ENCODE results near the gene CHGA.

DNA sequence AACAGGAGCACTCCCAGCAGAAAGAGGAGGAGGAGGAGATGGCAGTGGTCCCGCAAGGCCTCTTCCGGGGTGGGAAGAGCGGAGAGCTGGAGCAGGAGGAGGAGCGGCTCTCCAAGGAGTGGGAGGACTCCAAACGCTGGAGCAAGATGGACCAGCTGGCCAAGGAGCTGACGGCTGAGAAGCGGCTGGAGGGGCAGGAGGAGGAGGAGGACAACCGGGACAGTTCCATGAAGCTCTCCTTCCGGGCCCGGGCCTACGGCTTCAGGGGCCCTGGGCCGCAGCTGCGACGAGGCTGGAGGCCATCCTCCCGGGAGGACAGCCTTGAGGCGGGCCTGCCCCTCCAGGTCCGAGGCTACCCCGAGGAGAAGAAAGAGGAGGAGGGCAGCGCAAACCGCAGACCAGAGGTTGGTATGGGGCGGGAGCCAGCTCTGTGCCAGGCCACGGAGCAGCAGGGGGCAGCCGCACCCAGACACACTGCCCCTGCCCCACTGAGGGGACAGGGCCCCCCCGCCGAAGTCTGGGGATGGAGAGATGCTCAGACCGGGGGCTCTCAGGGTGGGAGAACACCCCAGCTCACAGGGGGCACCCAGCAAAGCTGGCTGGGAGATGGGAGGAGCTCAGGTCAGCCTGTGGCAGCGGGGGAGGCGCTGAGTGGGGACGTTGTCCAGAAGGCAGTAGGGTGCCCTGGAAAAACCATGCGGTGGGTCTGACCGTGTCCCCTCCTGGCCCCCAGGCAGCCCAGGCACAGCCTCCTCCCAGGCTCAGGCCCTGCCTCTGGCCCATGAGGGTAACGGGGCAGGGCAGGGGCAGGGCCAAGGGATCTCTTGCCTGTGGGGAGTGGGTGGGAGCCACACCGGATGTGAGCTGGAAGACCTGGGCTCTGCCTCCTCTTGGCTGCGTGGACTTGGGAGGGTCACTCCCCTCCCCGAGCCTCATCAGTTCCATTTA is 9.8 kb downstream of the CHGA start:
- TF ChIP-seq, protein P1, sequence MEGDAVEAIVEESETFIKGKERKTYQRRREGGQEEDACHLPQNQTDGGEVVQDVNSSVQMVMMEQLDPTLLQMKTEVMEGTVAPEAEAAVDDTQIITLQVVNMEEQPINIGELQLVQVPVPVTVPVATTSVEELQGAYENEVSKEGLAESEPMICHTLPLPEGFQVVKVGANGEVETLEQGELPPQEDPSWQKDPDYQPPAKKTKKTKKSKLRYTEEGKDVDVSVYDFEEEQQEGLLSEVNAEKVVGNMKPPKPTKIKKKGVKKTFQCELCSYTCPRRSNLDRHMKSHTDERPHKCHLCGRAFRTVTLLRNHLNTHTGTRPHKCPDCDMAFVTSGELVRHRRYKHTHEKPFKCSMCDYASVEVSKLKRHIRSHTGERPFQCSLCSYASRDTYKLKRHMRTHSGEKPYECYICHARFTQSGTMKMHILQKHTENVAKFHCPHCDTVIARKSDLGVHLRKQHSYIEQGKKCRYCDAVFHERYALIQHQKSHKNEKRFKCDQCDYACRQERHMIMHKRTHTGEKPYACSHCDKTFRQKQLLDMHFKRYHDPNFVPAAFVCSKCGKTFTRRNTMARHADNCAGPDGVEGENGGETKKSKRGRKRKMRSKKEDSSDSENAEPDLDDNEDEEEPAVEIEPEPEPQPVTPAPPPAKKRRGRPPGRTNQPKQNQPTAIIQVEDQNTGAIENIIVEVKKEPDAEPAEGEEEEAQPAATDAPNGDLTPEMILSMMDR (IDR thresholded peaks at IDR 0.05) = no peak
- no peak for TF ChIP-seq ZFX (IDR thresholded peaks at IDR 0.05; ENCODE audit: borderline replicate concordance)
